ENCODE measurements around the gene TAGLN3. TPM values are rescaled to one million over a fixed set of nuclear protein-coding genes. Genes with fewer than 3 reads are reported as not detected.

Gene TAGLN3
- total and polyA plus RNA-seq, 2 donors from 2014 or later = 0.79 to 5.7 TPM

GRCh38 chr3:112003321-112004080 is 4.8 kb downstream of the TAGLN3 start:
- Histone ChIP-seq H3K27me3 (ENCODE audit: control insufficient read depth, insufficient read depth, low read length) (no peaks in the 10 kb centered on the region), H3K36me3 (ENCODE audit: control insufficient read depth in 2 of 3, insufficient read depth in 3 of 3, low read length in 3 of 3) (no peaks in the 10 kb centered on the region), H3K4me3 (ENCODE audit: low read length in 3 of 3) (no peak overlapping the region), H3K9me3 (ENCODE audit: control insufficient read depth in 2 of 3, insufficient read depth in 1 of 3, low read length in 3 of 3) (no peaks in the 10 kb centered on the region), H3K27ac (ENCODE audit: low read depth in 2 of 2, low read length in 2 of 2) (no peak overlapping the region), H3K9ac (ENCODE audit: low read length in 3 of 3) (no peak overlapping the region), H3K4me1 (ENCODE audit: control insufficient read depth in 2 of 3, insufficient read depth in 2 of 3, low read depth in 1 of 3, low read length in 3 of 3) (peaks cover 0 to 13% (median 2%) of the 10 kb centered on the region in 3 donors)
- DNase-seq = no peak
- FAIRE-seq = no peak
- TF ChIP-seq CTCF (IDR thresholded peaks at IDR 0.05; ENCODE audit: borderline replicate concordance, extremely low read depth, insufficient read depth) = no peak
- intact Hi-C loops (cut with DNase I) = no loop called here

- Histone ChIP-seq H3K27me3 (ENCODE audit: control insufficient read depth, insufficient read depth, low read length) (no peaks in the 10 kb centered on the region), H3K4me3 (ENCODE audit: low read length in 3 of 3) (no peak overlapping the region), H3K36me3 (ENCODE audit: control insufficient read depth in 2 of 3, insufficient read depth in 3 of 3, low read length in 3 of 3) (no peaks in the 10 kb centered on the region), H3K9ac (ENCODE audit: low read length in 3 of 3) (no peak overlapping the region), H3K9me3 (ENCODE audit: control insufficient read depth in 2 of 3, insufficient read depth in 1 of 3, low read length in 3 of 3) (no peaks in the 10 kb centered on the region), H3K4me1 (ENCODE audit: control insufficient read depth in 2 of 3, insufficient read depth in 2 of 3, low read depth in 1 of 3, low read length in 3 of 3) (peaks cover 0 to 18% (median 0%) of the 10 kb centered on the region in 3 donors), H3K27ac (ENCODE audit: low read depth in 2 of 2, low read length in 2 of 2) (no peak overlapping the region)
- DNase-seq = no peak
- intact Hi-C loops (cut with DNase I) = no loop called here
- no peak for TF ChIP-seq CTCF (IDR thresholded peaks at IDR 0.05; ENCODE audit: borderline replicate concordance, extremely low read depth, insufficient read depth)
- FAIRE-seq = no peak
Observed at GRCh38 chr3:112004187-112004586, 5.5 kb downstream of the TAGLN3 start.

GRCh38 chr3:112004669-112005068 is 5.9 kb downstream of the TAGLN3 start:
- FAIRE-seq (no peak), DNase-seq (no peak)
- Histone ChIP-seq H3K27me3 (ENCODE audit: control insufficient read depth, insufficient read depth, low read length) (no peaks in the 10 kb centered on the region), H3K27ac (ENCODE audit: low read depth in 2 of 2, low read length in 2 of 2) (no peak overlapping the region), H3K4me3 (ENCODE audit: low read length in 3 of 3) (no peak overlapping the region), H3K9me3 (ENCODE audit: control insufficient read depth in 2 of 3, insufficient read depth in 1 of 3, low read length in 3 of 3) (no peaks in the 10 kb centered on the region), H3K4me1 (ENCODE audit: control insufficient read depth in 2 of 3, insufficient read depth in 2 of 3, low read depth in 1 of 3, low read length in 3 of 3) (peaks cover 0 to 22% (median 0%) of the 10 kb centered on the region in 3 donors), H3K36me3 (ENCODE audit: control insufficient read depth in 2 of 3, insufficient read depth in 3 of 3, low read length in 3 of 3) (no peaks in the 10 kb centered on the region), H3K9ac (ENCODE audit: low read length in 3 of 3) (no peak overlapping the region)
- TF ChIP-seq CTCF (IDR thresholded peaks at IDR 0.05; ENCODE audit: borderline replicate concordance, extremely low read depth, insufficient read depth) = no peak
- intact Hi-C loops (cut with DNase I) = no loop called here
